NB4 (cell line): ENCODE results near the gene OAF.
"Not testable (repeated sequence)": the region's sequence is repeated elsewhere in the genome, so short reads cannot be mapped to it uniquely, and the experiment has no call there.

Source experiments
- DNase-seq: peaks from one replicate; pipeline ENCODE4 v3.0.0; 2010; ENCODE audit warnings: low read depth
- H3K4me3 ChIP-seq: one replicate; pipeline ENCODE4 v1.5.1; 2011; ENCODE audit warnings: mild to moderate bottlenecking, low read depth, low read length, moderate library complexity
- MAX ChIP-seq: IDR thresholded peaks from 2 replicates; pipeline ENCODE4 v1.6.1; 2011; ENCODE audit warnings: low read depth, low read length
- MYC ChIP-seq: IDR thresholded peaks from 2 replicates; pipeline ENCODE4 v1.6.1; 2011; ENCODE audit warnings: low read depth, low read length
- POLR2A ChIP-seq: IDR thresholded peaks from 2 replicates; pipeline ENCODE4 v1.6.1; 2011; ENCODE audit warnings: mild to moderate bottlenecking; ENCODE audit not compliant: insufficient read length; ENCODE audit errors: extremely low read depth
- TF ChIP-seq, protein P1 (sequence below): IDR thresholded peaks from one replicate; pipeline ENCODE4 v1.5.1; 2012; ENCODE audit warnings: low read depth, low read length

The OAF gene

DNA sequence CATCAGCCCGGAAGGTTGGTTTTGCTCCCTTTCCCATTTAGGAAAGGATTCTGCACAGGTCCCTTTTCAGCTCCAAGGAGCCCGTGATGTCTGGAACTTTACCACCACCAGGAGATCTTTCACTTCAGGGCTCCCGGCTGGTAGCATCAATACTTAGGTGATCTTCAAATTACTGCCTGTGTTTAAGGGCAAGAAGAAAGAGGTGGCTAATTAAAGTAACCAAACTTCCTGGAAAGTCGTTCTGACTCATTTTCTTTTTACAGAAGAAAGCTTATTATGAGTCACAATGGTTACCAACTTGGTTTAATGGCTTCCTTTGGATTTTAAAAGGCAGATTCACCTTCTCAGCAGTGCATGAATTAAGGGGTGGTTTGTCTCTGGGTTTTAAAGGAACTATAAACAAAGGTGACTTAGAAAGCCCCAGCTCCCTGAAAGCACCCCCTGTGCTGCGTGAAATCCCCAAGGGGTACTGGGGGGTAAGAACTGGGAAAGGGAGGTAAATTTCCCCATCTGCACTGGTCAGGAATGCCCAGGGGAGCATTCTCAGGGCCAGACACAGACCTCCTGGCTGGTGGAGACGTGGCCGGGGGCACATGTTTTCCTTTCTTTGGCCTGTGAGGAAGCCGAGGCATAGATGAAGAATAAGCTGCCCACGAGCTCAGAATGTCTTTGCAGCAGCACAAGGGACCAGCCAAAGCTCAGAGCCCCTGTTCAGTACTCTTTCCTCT is 37.9 kb downstream of the OAF start:
- H3K4me3 ChIP-seq: no peak overlapping the region
- TF ChIP-seq, protein P1, sequence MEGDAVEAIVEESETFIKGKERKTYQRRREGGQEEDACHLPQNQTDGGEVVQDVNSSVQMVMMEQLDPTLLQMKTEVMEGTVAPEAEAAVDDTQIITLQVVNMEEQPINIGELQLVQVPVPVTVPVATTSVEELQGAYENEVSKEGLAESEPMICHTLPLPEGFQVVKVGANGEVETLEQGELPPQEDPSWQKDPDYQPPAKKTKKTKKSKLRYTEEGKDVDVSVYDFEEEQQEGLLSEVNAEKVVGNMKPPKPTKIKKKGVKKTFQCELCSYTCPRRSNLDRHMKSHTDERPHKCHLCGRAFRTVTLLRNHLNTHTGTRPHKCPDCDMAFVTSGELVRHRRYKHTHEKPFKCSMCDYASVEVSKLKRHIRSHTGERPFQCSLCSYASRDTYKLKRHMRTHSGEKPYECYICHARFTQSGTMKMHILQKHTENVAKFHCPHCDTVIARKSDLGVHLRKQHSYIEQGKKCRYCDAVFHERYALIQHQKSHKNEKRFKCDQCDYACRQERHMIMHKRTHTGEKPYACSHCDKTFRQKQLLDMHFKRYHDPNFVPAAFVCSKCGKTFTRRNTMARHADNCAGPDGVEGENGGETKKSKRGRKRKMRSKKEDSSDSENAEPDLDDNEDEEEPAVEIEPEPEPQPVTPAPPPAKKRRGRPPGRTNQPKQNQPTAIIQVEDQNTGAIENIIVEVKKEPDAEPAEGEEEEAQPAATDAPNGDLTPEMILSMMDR: no peak
- no peak for TF ChIP-seq MAX
- TF ChIP-seq MYC: no peak
- TF ChIP-seq POLR2A: no peak
- peak; percentile 71 for DNase-seq

DNA sequence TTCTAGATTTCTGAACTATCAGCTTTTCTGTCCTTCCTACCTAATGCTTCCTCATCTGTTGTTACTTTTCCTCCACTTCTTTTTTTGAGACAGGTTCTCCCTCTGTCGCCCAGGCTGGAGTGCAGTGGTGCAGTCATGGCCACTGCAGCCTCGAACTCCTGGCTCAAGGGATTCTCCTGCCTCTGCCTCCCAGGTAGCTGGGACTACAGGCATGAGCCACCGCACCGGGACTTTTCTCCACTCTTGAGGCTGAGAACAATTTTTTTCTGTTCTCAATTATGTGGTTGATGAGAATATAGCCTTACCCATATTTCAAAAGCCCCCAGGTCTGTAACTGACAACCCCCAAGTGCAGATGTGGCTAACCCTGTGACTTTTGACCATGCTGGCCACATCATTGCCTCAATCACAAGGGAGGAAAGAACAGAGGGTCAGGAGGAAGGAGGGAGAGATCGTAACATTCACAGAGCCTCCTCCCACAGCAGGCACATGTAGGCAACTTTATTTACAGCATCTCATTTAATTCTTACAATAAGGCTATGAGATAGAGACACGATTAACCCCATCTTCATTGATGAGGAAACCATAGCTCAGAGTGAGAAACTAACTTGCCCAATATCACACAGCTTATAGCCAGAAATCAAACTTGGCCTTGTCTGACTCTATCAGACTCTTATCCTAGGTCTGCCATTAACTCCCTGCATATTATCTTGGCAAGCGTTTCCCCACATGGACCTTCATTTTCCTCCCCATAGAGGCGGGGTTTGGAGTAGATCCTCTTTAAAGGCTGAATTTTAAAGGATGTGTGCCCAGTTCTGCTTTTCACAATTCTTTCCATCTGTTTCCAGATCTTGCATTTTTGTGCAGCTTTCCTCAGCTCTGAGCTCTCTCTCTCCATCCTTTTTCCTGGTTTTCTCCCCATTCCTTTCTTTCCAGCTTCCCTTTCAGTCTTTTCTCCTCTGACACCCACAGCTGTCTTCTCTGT is 38.7 kb downstream of the OAF start:
- DNase-seq: no peak
- no peak for TF ChIP-seq MAX
- TF ChIP-seq, protein P1: no peak
- TF ChIP-seq POLR2A: no peak
- TF ChIP-seq MYC: no peak
- no peak overlapping the region for H3K4me3 ChIP-seq

DNA sequence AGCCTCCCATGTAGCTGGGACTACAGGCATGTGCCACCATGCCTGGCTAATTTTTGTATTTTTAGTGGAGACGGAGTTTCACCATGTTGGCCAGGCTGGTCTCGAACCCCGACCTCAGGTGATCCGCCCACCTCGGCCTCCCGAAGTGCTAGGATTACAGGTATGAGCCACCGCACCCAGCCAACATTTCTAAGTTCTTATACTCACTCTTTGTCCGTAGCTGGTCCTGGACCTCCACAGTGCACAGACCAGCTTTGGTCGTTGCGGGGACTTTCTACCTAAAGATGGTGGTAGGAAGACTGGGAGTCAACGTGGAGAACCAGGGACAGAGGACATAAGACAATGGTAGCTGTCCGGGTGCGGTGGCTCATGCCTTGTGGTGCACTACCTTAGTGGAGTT is 42.5 kb downstream of the OAF start:
- not testable (repeated sequence) for H3K4me3 ChIP-seq, DNase-seq

DNA sequence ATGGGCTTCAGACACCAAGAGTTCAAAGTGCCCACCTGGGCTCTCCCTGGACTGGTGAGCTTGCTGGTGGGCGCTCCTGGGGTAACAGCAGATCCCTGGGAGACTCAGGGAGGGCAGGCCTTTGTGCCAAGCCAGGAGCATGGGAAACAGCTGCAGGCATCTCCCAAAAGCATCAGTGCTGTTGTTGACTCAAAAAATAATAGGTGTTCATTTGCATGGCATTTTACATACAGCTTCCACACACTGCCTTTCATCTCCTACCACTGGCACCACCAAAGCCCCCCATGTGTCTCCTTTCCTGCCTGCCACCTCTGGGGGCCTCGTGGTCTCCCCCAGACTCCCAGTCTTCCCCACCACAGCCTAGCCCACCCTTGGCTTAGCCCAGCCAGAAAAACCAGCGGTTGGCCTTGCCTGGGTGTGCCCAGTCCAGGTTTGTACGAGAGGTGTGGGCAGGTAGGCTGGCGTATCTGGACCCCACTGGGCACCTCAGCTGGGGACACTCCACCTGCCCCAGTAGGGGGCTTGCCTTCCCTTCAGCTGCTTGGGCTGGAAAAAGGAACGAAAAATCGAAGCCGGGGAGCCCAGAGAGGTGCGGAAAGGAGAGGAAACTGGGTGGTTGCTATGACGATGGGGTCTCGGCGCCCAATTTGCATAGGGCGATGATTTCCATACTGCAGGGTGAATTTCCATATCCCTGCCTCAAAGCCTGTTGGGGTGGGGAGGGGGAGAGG is 44.1 kb downstream of the OAF start:
- DNase-seq: no peak
- TF ChIP-seq, protein P1: no peak
- TF ChIP-seq MYC (no peak), MAX (no peak), POLR2A (no peak)
- no peak overlapping the region for H3K4me3 ChIP-seq

DNA sequence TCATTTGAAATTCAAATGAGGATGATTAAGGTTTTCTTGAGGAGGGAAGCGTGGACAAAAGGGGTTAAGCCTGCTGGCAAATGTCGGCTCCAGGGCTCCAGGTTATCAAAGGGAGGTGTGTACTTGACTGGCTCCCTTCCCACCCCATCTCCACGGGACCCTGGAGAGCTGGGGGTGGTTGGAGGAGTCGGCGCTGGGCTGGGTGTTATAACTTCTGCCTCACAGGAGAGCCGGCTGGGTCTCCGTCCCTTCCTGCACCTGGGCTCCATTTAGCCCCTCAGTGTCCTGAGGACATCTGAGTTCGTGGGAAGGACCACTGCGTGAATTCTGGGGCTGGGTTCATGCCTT is 44.7 kb downstream of the OAF start:
- TF ChIP-seq MAX: no peak
- TF ChIP-seq, protein P1: no peak
- no peak for TF ChIP-seq POLR2A
- TF ChIP-seq MYC: no peak
- no peak overlapping the region for H3K4me3 ChIP-seq
- no peak for DNase-seq

DNA sequence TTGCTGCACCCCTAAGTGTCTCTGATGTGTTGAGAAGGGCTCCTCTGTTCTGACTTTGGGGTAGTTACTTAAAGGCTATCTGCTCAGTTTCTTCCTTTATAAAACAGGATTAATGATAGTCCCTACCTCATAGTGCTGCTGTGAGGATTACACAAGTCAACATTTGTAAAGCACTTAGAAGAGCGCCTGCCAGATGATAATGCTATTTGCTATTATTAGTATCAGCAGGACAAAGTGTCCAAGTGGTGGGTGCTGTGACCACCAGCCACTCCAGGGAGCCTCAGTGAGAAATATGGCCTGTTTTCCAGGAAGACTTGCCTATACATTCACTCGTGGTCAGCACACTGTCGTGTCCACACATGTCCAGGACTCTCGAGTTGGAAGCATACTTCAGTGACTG is 45.3 kb downstream of the OAF start:
- no peak for DNase-seq
- TF ChIP-seq POLR2A (no peak), MAX (no peak), MYC (no peak)
- TF ChIP-seq, protein P1: no peak
- H3K4me3 ChIP-seq: no peak overlapping the region
